Hypothalamus (tissue), 51 donors: ENCODE measurements around the gene CDK10.
A peak's percentile ranks its signal among the peaks of the same experiment; 100 is the strongest.

ENCODE experiments used
- DNase-seq, 51 donors: peaks; one replicate each; lab custom pipeline; 2025; lab: John Stamatoyannopoulos, UW

CDK10 gene

GRCh38 chr16:89710709-89711564 lies 24.4 kb downstream of the CDK10 start:
- no peak for DNase-seq

GRCh38 chr16:89711601-89712273 lies 25.2 kb downstream of the CDK10 start:
- no peak for DNase-seq

DNA sequence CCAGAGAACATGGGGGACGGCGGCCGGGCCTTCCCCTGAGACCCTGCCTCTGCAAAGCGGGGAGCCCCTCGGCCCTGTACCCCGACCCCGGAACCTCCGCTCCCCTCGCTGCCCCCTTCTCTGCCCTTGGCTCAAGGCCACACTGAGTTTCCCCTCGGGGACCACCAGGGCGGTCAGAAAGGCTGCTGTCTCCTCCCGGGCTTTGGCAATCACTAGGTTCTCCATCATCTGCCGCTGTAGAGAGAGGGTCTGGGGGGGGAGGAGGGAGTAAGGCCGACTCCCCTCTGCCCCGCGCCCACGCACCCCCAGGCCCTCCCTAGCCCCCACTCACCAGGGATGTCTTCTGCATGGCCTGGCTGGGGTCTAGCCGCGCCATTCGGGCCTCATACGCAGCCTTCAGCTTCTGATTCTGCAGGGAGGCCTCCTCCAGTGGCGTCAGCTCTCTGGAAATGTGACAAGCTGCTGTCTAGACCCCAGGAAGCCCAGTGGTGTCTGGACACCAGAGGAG lies 25.8 kb downstream of the CDK10 start:
- no peak for DNase-seq

- DNase-seq, result no peak
Measured at GRCh38 chr16:89716493-89716892, 30.0 kb downstream of the CDK10 start.

GRCh38 chr16:89716916-89717687 lies 30.6 kb downstream of the CDK10 start:
- no peak for DNase-seq

- DNase-seq, result no peak
Measured at GRCh38 chr16:89717688-89718505, 31.4 kb downstream of the CDK10 start.

DNA sequence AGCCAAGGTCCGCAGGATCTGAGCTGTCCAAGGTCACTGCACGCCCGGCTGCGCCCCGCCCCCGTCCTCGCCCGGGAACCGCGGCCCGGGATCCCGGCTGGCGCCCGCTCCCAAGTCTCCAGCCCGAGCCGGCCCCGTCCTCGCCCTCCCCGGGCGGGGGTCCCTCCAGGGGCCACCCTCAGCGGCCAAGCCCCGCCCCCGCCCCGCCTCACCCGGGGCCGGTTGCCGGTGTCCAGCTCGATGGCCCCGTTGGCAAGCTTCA lies 34.0 kb downstream of the CDK10 start:
- peak in 21 of 51 donors; percentile 55 to 91 (median 68) for DNase-seq

- DNase-seq, result peak; percentile 47 to 93 (median 79)
Measured at GRCh38 chr16:89720813-89721545, 34.5 kb downstream of the CDK10 start, which contains the start of the genes VPS9D1 and ZNF276. Gene VPS9D1 (minus strand): TSS chr16:89720898. CDS start chr16:89720861, 37 bp downstream. Gene ZNF276 (plus strand): TSS chr16:89721537. CDS start chr16:89721641, 104 bp downstream.

DNA sequence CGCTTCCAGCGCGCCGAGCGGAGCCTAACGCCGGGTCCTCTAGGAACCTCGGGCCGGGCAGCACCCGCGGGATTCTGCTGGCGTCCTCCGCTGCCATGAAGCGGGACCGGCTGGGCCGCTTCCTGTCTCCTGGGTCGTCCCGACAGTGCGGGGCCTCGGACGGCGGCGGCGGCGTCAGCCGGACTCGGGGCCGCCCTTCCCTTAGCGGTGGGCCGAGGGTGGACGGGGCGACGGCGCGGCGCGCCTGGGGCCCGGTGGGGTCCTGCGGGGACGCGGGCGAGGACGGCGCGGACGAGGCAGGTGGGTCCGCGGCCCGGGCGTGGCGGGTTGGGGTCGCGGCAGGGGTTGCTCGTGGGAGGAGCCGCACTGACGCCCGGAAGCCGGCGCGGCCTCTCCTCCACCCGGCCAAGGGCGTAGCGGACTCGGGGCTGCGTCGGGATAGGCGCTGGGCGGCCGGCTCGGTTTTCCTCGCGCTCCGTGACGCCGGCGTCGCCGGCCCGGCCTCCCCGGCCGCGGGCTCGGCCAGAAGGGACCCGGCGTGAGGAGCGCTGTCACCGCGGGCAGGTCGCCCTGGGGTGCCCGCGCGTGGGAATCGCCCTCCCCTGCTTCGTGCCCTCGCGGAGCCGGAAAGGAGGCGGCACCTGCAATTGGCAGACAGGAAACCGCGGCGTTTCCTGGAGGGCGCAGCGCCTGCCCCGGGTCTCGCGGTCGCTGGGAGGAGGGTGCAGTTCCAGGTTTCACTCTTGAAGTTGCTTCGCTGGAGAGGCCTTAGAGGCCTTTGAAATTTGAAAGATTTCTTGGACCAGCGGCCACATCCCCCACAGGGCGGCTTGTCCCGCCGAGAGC lies 35.3 kb downstream of the CDK10 start:
- peak in 22 of 51 donors; percentile 19 to 61 (median 38) for DNase-seq

GRCh38 chr16:89722392-89723278 lies 36.1 kb downstream of the CDK10 start:
- DNase-seq, result peak in 29 of 51 donors; percentile 21 to 72 (median 42)

GRCh38 chr16:89723279-89724250 lies 37.1 kb downstream of the CDK10 start:
- DNase-seq, result peak; percentile 43 to 98 (median 91)

DNA sequence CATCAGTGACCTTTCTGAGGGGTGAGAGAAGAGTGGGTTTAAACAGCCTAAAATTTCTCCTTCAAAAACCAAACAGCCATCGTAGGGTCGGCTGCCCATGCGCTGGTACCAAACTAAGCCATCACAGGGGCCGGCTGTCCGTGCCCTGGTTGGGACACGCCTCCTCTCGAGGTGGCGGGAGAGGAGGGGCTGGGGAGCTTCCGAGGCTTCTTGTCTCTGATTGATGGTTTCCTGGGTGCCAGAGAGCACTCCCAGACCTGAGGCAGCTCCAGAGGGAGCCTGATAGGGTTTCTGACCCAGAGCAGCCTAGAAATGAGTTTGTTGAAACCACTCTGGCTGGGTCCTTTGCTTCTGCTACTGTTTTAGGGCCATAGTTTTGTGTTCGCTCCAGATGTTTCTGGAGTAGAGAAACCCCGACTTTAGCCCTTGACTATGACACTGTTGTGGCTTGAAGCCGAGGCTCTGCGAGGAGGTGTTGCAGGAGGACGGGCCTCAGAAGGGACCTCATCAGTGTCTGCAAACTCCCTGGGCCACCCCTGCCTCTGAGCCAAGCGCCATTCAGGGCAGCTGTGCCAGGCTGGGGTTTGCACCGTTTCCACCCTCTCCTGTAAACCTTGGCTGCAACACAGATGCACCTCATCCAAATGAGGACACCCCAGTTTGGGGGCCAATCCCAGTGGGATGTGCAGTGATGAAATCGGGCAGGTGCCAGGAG lies 41.1 kb downstream of the CDK10 start:
- no peak for DNase-seq

- DNase-seq, result no peak
Measured at GRCh38 chr16:89729293-89729692, 42.8 kb downstream of the CDK10 start.

- DNase-seq, result no peak
Measured at GRCh38 chr16:89729863-89730593, 43.5 kb downstream of the CDK10 start.
